GM10266 (cell line): ENCODE results near the gene MAB21L4.

ENCODE experiments used
- DNase-seq: peaks from one replicate; pipeline ENCODE4 v3.0.0; 2012; ENCODE audit errors: extremely low spot score
- TF ChIP-seq, protein P1 (sequence below): IDR thresholded peaks from 2 replicates; pipeline ENCODE4 v1.5.1; 2012; ENCODE audit warnings: mild to moderate bottlenecking, low read depth; ENCODE audit not compliant: control insufficient read depth, insufficient read depth; ENCODE audit errors: missing control alignments

The MAB21L4 gene

GRCh38 chr2:240932724-240933047, 36.7 kb upstream of the MAB21L4 start:
- TF ChIP-seq, protein P1, sequence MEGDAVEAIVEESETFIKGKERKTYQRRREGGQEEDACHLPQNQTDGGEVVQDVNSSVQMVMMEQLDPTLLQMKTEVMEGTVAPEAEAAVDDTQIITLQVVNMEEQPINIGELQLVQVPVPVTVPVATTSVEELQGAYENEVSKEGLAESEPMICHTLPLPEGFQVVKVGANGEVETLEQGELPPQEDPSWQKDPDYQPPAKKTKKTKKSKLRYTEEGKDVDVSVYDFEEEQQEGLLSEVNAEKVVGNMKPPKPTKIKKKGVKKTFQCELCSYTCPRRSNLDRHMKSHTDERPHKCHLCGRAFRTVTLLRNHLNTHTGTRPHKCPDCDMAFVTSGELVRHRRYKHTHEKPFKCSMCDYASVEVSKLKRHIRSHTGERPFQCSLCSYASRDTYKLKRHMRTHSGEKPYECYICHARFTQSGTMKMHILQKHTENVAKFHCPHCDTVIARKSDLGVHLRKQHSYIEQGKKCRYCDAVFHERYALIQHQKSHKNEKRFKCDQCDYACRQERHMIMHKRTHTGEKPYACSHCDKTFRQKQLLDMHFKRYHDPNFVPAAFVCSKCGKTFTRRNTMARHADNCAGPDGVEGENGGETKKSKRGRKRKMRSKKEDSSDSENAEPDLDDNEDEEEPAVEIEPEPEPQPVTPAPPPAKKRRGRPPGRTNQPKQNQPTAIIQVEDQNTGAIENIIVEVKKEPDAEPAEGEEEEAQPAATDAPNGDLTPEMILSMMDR: no peak
- DNase-seq: no peak

GRCh38 chr2:240932001-240932723, 36.2 kb upstream of the MAB21L4 start:
- TF ChIP-seq, protein P1: no peak
- DNase-seq: no peak

DNA sequence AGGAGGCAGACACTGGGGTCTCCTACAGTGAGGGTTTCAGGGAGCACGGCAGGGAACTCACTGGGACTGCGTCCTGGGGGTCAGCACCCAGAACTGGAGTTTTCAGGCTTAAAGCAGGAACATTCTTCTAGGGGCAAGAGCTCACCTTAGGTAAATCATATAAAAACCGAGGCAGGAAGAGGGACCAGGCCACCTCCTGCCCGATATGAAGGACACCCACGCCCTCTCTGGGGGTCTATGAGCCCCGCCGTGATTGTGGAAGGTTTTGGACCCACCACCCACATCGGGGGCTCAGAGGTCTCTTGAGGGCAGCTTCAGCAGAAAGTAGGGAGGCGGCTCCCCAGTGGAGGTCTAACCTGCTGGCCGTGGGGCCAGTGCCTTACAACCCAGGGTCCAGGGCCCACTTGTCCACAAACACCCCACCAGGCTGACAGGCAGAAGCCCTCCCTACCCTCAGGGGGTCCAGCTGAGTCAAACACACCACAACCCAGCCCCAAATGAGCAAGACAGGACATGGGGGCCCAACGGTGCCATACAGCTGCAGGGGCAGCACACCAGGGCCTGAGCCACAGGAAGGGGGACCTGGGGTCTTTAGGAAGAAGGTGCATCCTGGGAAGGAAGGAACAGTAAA, 35.5 kb upstream of the MAB21L4 start:
- DNase-seq: no peak
- TF ChIP-seq, protein P1: no peak

DNA sequence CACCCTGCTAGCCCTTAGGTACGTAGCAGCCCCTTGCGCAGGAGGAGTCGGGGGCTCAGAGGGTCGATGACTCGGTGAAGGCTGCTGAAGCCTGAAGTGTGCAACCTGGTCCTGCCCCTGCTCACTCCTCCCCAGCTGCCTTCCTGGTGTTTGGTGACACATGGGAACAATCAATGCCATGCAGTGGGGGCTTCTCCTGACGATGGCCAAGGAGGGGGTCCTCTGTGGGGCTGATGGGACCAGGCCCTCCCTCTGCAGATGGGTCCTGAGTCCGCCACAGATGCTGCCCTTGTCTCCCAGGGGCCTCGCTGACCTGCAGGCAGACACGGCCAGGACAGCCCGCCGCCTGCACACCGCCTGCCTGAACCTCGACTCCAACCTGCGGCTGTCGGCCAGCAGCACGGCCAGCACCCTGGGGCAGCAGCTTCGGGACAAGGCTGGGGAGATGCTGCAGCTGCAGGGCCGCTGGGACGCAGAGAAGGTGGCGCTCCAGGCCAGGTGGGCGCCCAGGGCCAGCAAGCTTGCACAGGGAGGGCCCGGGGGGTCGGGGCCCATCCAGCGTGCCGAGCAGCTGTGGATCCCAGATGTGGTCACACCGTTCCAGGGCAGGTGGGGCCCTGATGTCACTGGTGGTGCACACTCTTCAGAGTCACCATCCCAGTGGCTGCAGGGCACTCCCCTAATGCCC, 34.8 kb upstream of the MAB21L4 start:
- DNase-seq: no peak
- TF ChIP-seq, protein P1: no peak

- no peak for DNase-seq
- TF ChIP-seq, protein P1: no peak
These were observed 34.2 kb upstream of the MAB21L4 start for GRCh38 chr2:240930096-240930630.

GRCh38 chr2:240929364-240930095, 33.6 kb upstream of the MAB21L4 start:
- no peak for DNase-seq
- TF ChIP-seq, protein P1: no peak
